ENCODE results near the gene OGFOD1.

The OGFOD1 gene

DNA sequence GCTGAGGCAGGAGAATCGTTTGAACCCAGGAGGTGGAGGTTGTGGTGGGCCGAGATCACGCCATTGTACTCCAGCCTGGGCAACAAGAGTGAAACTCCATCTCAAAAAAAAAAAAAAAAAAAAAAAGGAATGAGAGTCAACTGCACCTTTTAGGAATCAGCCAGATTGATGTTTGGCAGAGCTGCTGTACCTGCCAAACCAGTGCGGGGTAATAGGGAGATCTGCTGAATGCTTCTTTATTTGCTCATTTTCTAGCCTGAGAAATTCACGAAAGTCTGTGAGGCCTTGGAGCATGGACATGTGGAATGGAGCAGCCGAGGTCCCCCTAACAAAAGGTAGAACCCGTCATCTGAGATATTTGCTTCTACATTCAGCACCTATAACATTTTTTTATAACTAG, 18.4 kb downstream of the OGFOD1 start:
- peaks cover 70% of the 10 kb centered on the region for H3K36me3 ChIP-seq (ENCODE audit: insufficient read depth, low read length)
- no peak overlapping the region for H3K27ac ChIP-seq (ENCODE audit: low read depth, low read length)
- no peaks in the 10 kb centered on the region for H3K27me3 ChIP-seq (ENCODE audit: control insufficient read depth in 1 of 2, insufficient read depth in 2 of 2, low read length in 2 of 2)
- no peak overlapping the region for H3K4me3 ChIP-seq (ENCODE audit: low read depth in 1 of 2, low read length in 2 of 2)
- H3K9me3 ChIP-seq (ENCODE audit: low read length): no peaks in the 10 kb centered on the region
- no peak overlapping the region for H3K9ac ChIP-seq (ENCODE audit: low read length)
- no peaks in the 10 kb centered on the region for H3K4me1 ChIP-seq (ENCODE audit: insufficient read depth, low read length)

DNA sequence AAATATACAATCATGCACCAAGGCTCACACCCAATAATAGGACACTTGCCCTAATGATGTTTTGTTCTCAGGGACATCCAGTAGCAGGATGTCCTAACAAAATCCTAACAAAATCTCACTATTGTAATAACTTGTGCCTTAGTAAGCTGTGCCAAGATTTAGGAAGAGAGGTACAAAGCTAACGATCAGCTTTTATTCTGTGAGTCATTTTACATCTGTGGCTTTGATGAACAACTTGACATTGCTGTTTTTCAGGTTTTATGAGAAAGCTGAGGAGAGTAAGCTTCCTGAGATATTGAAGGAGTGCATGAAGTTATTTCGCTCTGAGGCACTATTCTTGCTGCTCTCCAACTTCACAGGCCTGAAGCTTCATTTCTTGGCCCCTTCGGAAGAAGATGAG, 18.9 kb downstream of the OGFOD1 start:
- peaks cover 74% of the 10 kb centered on the region for H3K36me3 ChIP-seq (ENCODE audit: insufficient read depth, low read length)
- H3K4me1 ChIP-seq (ENCODE audit: insufficient read depth, low read length): no peaks in the 10 kb centered on the region
- H3K9ac ChIP-seq (ENCODE audit: low read length): no peak overlapping the region
- H3K27me3 ChIP-seq (ENCODE audit: control insufficient read depth in 1 of 2, insufficient read depth in 2 of 2, low read length in 2 of 2): no peaks in the 10 kb centered on the region
- H3K9me3 ChIP-seq (ENCODE audit: low read length): no peaks in the 10 kb centered on the region
- no peak overlapping the region for H3K27ac ChIP-seq (ENCODE audit: low read depth, low read length)
- H3K4me3 ChIP-seq (ENCODE audit: low read depth in 1 of 2, low read length in 2 of 2): no peak overlapping the region

DNA sequence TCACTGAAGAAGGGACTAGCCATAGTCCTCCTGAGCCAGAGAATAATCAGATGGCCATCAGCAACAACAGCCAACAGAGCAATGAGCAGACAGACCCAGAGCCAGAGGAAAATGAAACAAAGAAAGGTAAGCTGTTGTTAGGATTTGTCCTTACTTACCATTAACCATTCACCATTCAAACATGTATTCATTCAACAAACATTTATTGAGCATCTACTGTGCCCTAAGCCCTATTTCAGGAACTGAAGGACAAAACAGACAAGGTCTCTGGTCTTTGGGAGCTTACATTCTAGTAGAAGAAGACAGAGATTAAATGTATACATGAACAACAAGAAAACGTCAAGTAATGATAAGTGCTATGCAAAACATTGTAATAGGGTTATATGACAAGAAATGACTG, 19.3 kb downstream of the OGFOD1 start:
- Histone ChIP-seq H3K4me1 (ENCODE audit: insufficient read depth, low read length) (no peaks in the 10 kb centered on the region), H3K4me3 (ENCODE audit: low read depth in 1 of 2, low read length in 2 of 2) (no peak overlapping the region), H3K9ac (ENCODE audit: low read length) (no peak overlapping the region), H3K27ac (ENCODE audit: low read depth, low read length) (no peak overlapping the region), H3K36me3 (ENCODE audit: insufficient read depth, low read length) (peaks cover 74% of the 10 kb centered on the region), H3K9me3 (ENCODE audit: low read length) (no peaks in the 10 kb centered on the region), H3K27me3 (ENCODE audit: control insufficient read depth in 1 of 2, insufficient read depth in 2 of 2, low read length in 2 of 2) (no peaks in the 10 kb centered on the region)

DNA sequence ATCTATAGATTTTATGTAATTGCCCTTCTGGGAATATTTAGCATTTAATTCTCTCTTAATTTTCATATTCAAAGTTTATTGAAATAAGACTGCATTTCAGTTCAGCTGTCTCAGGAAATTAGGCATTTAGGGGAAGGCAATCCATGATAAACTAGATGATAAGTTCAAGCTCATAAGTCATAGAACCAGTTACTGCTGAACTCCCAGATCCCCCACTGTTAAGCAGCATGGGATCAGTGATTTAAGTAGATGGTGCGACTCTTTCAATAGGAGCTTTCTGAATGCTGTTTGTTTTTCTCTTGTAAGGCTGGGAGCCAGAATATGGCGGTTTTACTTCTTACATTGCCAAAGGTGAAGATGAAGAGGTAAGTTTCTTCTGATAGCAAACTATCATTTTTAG, 23.8 kb downstream of the OGFOD1 start:
- H3K9me3 ChIP-seq (ENCODE audit: low read length): no peaks in the 10 kb centered on the region
- H3K4me1 ChIP-seq (ENCODE audit: insufficient read depth, low read length): no peaks in the 10 kb centered on the region
- H3K36me3 ChIP-seq (ENCODE audit: insufficient read depth, low read length): peaks cover 67% of the 10 kb centered on the region
- no peak overlapping the region for H3K9ac ChIP-seq (ENCODE audit: low read length)
- no peak overlapping the region for H3K27ac ChIP-seq (ENCODE audit: low read depth, low read length)
- no peaks in the 10 kb centered on the region for H3K27me3 ChIP-seq (ENCODE audit: control insufficient read depth in 1 of 2, insufficient read depth in 2 of 2, low read length in 2 of 2)
- H3K4me3 ChIP-seq (ENCODE audit: low read depth in 1 of 2, low read length in 2 of 2): no peak overlapping the region

DNA sequence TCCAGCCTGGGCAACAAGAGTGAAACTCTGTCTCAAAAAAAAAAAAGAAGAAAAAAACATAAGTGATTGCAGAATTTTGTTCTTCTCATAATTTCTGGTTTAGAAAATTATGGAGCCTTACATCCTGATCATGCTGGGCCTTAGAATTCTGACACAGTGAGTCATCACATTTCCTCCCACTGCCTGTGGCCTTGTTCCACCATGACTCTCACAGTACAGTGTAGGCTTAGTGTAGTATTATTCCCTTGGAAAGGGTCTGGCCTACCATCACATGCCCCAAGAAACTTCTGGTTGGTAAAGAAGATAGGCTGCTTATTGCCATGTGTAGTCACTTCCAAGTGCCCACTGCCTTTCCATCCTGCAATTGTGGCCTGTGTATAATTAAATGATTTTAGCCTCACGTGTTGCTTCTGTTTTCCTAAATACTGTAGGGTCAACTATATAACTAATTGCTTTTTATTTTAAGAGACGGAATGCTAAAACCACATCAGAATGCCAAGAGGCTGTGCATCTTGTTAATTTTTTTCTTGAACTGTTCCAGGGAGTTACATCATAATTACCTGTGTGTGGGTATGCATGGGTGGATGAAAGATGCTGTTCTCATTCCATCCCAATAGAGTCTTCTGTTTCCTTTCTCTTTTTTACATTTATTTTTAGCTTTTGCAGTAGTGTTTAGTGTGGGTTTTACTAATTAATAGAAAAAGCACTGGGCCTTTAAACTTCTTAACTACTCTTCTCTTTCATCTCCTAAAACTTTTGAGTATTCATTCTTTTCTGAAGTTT, 25.9 kb downstream of the OGFOD1 start:
- H3K27ac ChIP-seq (ENCODE audit: low read depth, low read length): no peak overlapping the region

DNA sequence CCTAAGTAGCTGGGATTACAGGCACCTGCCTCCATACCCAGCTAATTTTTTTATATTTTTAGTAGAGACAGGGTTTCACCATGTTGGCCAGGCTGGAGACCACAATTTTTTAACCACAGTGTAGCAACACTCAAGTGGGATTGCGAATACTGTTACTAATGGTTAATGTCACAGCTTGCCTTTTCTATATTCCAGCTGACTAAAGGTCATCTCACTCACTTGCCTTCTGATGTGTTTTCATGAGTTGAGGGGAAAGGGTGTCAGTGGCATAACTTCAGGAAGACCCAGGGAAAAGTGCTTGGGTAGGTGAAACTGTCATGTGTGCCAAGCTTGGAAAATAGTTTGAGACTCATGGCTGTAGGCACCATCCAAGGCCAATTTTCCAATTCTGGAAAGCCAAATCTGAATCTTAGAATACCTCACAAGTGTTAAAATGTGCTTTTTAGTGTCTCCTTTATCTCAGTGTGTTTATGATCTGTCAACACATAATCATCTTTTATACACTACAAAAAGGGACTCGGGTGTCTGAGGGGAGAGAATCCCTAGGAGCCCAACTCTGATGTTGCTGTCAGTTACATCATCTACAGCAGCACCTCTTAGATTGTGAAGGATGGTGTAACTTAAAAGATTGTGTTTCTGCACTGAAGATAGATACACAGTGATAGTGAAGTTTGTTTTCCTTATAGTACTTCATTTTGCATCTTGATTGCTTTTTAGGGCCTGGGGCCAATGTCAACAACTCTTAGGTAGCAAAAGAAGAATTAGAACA, 27.1 kb downstream of the OGFOD1 start:
- Histone ChIP-seq H3K27ac (ENCODE audit: low read depth, low read length) (no peak overlapping the region), H3K4me1 (ENCODE audit: insufficient read depth, low read length) (no peaks in the 10 kb centered on the region), H3K9me3 (ENCODE audit: low read length) (no peaks in the 10 kb centered on the region), H3K4me3 (ENCODE audit: low read depth in 1 of 2, low read length in 2 of 2) (no peak overlapping the region), H3K27me3 (ENCODE audit: control insufficient read depth in 1 of 2, insufficient read depth in 2 of 2, low read length in 2 of 2) (no peaks in the 10 kb centered on the region), H3K9ac (ENCODE audit: low read length) (no peak overlapping the region), H3K36me3 (ENCODE audit: insufficient read depth, low read length) (peaks cover 55% of the 10 kb centered on the region)

More for the DNA sequence above, 25.9 kb downstream of the OGFOD1 start:
- Histone ChIP-seq H3K36me3 (ENCODE audit: insufficient read depth, low read length) (peaks cover 48% of the 10 kb centered on the region), H3K4me1 (ENCODE audit: insufficient read depth, low read length) (no peaks in the 10 kb centered on the region), H3K4me3 (ENCODE audit: low read depth in 1 of 2, low read length in 2 of 2) (no peak overlapping the region), H3K27me3 (ENCODE audit: control insufficient read depth in 1 of 2, insufficient read depth in 2 of 2, low read length in 2 of 2) (no peaks in the 10 kb centered on the region), H3K9me3 (ENCODE audit: low read length) (no peaks in the 10 kb centered on the region), H3K9ac (ENCODE audit: low read length) (no peak overlapping the region)

DNA sequence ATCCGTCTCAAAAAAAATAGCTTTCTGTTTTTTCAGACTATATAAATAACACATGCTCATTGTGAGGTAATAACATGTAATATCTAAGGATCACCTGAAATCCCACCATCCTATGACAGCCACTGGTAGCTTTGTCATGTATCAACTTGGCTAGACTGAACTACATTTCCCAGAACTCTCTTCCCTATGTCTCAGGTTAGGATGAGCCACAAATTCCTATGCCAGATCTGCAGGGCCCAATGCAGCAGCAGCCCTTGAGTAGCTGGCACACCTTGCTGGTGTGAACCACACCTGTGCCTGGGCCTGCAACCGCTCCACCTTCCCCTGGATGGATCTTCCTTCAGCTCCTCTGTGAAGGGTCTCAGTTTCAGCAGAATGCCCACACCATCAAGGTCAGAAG, 28.1 kb downstream of the OGFOD1 start:
- H3K27me3 ChIP-seq (ENCODE audit: control insufficient read depth in 1 of 2, insufficient read depth in 2 of 2, low read length in 2 of 2): no peaks in the 10 kb centered on the region
- H3K9me3 ChIP-seq (ENCODE audit: low read length): no peaks in the 10 kb centered on the region
- peaks cover 61% of the 10 kb centered on the region for H3K36me3 ChIP-seq (ENCODE audit: insufficient read depth, low read length)
- no peak overlapping the region for H3K27ac ChIP-seq (ENCODE audit: low read depth, low read length)
- H3K4me3 ChIP-seq (ENCODE audit: low read depth in 1 of 2, low read length in 2 of 2): no peak overlapping the region
- H3K4me1 ChIP-seq (ENCODE audit: insufficient read depth, low read length): no peaks in the 10 kb centered on the region
- no peak overlapping the region for H3K9ac ChIP-seq (ENCODE audit: low read length)

DNA sequence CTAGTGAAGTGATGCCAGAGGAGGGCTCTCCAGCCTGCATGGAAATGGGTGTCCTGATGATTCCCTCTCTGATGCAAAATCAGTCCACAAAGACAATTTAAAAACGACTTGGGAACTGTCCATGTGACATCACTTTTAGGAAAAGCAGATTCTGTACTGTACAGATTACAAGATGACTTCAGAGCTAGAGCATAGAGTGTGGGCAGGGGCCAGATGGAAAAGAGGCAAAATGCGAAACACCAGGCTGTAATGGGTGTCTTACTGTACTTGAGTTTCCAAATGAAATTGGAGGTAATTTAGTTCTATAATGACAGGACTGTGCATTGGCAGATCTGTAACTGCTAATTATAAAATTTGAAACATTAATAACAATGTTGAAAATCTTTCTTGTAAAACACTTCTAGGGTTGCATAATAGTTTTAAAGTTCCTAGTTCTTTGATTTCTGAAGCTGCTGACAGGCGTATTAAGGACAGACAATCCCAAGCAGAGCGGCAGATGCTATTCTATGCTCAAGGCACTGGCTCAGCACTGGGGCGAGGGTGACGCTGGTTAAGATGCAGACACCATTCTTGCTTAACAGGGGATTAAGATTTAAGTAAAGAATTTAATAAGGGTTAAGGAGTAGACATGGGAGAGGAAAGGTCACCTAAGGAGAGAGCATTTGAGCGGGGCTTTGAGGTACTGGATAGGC, 29.6 kb downstream of the OGFOD1 start:
- H3K27me3 ChIP-seq (ENCODE audit: control insufficient read depth in 1 of 2, insufficient read depth in 2 of 2, low read length in 2 of 2): no peaks in the 10 kb centered on the region
- no peak overlapping the region for H3K27ac ChIP-seq (ENCODE audit: low read depth, low read length)
- no peak overlapping the region for H3K9ac ChIP-seq (ENCODE audit: low read length)
- peaks cover 60% of the 10 kb centered on the region for H3K36me3 ChIP-seq (ENCODE audit: insufficient read depth, low read length)
- H3K4me3 ChIP-seq (ENCODE audit: low read depth in 1 of 2, low read length in 2 of 2): no peak overlapping the region
- no peaks in the 10 kb centered on the region for H3K9me3 ChIP-seq (ENCODE audit: low read length)
- H3K4me1 ChIP-seq (ENCODE audit: insufficient read depth, low read length): no peaks in the 10 kb centered on the region

DNA sequence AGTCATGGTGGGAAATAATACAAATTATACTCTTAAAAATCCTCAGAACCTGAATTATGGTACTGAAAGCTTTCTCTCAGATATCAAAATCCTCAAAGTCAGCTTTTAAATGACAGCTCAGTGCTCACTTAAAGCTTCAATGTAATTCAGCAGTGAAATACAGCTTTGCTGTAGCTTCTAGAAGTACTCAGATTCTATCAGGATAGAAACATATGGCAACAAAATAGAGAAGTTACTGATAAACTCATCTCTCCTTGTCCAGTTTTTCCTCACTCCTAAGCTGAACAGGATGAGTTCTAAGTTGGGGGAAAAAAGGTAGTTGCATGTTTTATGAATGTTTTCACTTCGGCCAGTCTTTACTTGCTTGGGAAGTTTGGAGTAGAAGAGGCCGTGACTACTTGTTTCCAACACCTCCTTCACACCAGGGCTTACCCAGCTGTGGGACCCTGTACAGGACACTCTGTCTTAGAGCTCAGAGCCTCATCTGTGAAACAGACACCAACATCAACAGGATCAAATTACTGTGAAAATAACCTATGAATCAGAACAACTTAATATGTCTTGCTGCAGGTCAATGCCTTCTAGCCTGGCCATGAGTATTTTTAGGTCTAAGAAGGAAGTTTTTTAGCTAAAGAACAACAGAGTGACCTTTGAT, 30.2 kb downstream of the OGFOD1 start:
- Histone ChIP-seq H3K27ac (ENCODE audit: low read depth, low read length) (no peak overlapping the region), H3K36me3 (ENCODE audit: insufficient read depth, low read length) (peaks cover 53% of the 10 kb centered on the region), H3K4me3 (ENCODE audit: low read depth in 1 of 2, low read length in 2 of 2) (no peak overlapping the region), H3K4me1 (ENCODE audit: insufficient read depth, low read length) (no peaks in the 10 kb centered on the region), H3K9ac (ENCODE audit: low read length) (no peak overlapping the region), H3K27me3 (ENCODE audit: control insufficient read depth in 1 of 2, insufficient read depth in 2 of 2, low read length in 2 of 2) (no peaks in the 10 kb centered on the region), H3K9me3 (ENCODE audit: low read length) (no peaks in the 10 kb centered on the region)

DNA sequence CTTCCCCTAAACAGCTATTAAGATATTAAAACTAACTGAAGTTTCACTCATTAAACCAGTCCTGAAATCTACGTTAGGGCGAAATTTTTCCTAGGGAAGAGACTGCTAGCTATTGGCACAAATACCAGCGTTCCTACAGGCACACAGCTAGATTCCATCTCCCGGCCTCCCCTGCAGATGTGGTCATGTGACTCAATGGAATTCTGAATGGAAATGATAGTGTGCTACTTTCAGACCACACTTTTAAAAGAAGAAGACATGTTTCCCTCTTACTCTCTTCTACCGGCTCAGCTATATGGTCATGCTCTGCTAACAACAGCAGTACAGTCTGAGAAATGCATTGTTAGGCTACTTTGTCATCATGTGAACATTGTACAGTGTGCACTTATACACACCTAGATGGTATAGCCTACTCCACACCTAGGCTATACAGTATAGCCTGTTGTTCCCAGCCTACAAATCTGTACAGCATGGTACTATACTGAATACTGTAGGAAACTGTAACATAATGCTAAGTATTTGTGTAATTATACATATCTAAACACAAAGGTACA, 31.4 kb downstream of the OGFOD1 start:
- Histone ChIP-seq H3K4me1 (ENCODE audit: insufficient read depth, low read length) (no peaks in the 10 kb centered on the region), H3K27me3 (ENCODE audit: control insufficient read depth in 1 of 2, insufficient read depth in 2 of 2, low read length in 2 of 2) (no peaks in the 10 kb centered on the region), H3K4me3 (ENCODE audit: low read depth in 1 of 2, low read length in 2 of 2) (no peak overlapping the region), H3K36me3 (ENCODE audit: insufficient read depth, low read length) (peaks cover 46% of the 10 kb centered on the region), H3K9me3 (ENCODE audit: low read length) (no peaks in the 10 kb centered on the region), H3K9ac (ENCODE audit: low read length) (no peak overlapping the region), H3K27ac (ENCODE audit: low read depth, low read length) (no peak overlapping the region)

DNA sequence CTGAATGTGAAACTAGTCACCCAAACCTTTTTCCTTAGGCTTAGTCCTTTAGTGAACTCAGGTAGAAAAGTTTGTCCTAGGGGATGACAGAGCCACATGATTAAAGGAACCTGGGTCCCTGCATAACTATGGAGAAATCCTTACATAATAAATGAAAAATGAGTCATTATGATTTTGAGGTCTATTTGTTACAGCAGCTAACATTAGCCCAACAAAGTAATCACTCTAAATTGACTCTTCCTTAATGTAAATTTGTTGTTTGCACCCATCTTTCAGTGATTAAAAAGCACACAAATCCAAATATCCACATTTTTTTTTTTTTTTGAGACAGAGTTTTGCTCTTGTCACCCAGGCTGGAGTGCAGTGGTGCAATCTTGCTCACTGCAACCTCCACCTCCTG, 32.0 kb downstream of the OGFOD1 start:
- Histone ChIP-seq H3K4me3 (ENCODE audit: low read depth in 1 of 2, low read length in 2 of 2) (no peak overlapping the region), H3K27me3 (ENCODE audit: control insufficient read depth in 1 of 2, insufficient read depth in 2 of 2, low read length in 2 of 2) (no peaks in the 10 kb centered on the region), H3K9me3 (ENCODE audit: low read length) (no peaks in the 10 kb centered on the region), H3K27ac (ENCODE audit: low read depth, low read length) (no peak overlapping the region), H3K36me3 (ENCODE audit: insufficient read depth, low read length) (peaks cover 42% of the 10 kb centered on the region), H3K9ac (ENCODE audit: low read length) (no peak overlapping the region), H3K4me1 (ENCODE audit: insufficient read depth, low read length) (no peaks in the 10 kb centered on the region)

Data from muscle layer of colon (tissue), 2 donors.